ENCODE data around the gene SNX25. TPM values are rescaled to one million over a fixed set of nuclear protein-coding genes. Genes with fewer than 3 reads are reported as not detected.

Gene SNX25
- polyA plus RNA-seq, 1 of the 3 experiments (the other 2 are of a cell fraction), result 8.5 TPM

DNA sequence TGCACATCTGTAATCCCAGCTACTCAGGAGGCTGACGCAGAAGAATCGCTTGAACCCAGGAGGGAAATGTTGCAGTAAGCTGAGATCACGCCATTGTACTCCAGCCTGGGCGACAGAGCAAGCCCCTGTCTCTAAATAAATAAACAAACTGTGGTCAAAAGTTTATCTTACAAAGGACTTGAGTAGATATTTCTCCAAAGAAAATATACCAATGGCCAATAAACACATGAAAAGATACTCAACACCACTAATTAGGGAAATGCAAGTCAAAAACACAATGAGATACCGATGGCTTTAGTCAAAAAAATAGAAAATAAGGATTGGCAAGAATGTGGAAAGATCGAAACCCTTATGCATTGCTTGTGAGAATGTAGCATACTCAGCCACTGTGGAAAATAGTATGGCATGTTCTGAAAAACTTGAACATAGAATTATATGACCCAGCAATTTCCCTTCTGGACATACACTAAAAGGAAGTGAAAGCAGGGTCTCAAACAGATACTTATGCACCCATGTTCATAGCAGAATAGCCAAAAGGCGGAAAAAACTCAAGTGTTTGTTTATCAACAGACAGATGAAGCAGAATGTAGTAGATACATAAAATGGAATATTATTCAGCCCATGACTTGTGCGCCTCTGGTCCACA is 3.6 kb upstream of the SNX25 start:
- no peak overlapping the region for H3K9ac ChIP-seq
- no peaks in the 10 kb centered on the region for H3K9me2 ChIP-seq
- no peak for TF ChIP-seq SIN3A (IDR thresholded peaks at IDR 0.05; ENCODE audit: borderline replicate concordance, low read depth, low read length)
- TF ChIP-seq JUND (IDR thresholded peaks at IDR 0.05), result no peak
- no peak for TF ChIP-seq FOXJ3 (CRISPR knock-in tag; IDR thresholded peaks at IDR 0.05)
- TF ChIP-seq RXRA (IDR thresholded peaks at IDR 0.05; ENCODE audit: borderline replicate concordance, low read depth), result no peak
- TF ChIP-seq RFX5 (IDR thresholded peaks at IDR 0.05; ENCODE audit: low read length), result no peak
- no peak for TF ChIP-seq RCOR1 (IDR thresholded peaks at IDR 0.05; ENCODE audit: low read length)
- TF ChIP-seq SMC3 (IDR thresholded peaks at IDR 0.05; ENCODE audit: low read depth, low read length), result no peak
- no peak for TF ChIP-seq TEAD4 (IDR thresholded peaks at IDR 0.05; ENCODE audit: borderline replicate concordance, insufficient read depth)
- no peak for TF ChIP-seq YY1 (IDR thresholded peaks at IDR 0.05; ENCODE audit: low read depth)
- no peak for TF ChIP-seq MEF2A (IDR thresholded peaks at IDR 0.05; ENCODE audit: borderline replicate concordance, low read depth)
- TF ChIP-seq, protein P1, sequence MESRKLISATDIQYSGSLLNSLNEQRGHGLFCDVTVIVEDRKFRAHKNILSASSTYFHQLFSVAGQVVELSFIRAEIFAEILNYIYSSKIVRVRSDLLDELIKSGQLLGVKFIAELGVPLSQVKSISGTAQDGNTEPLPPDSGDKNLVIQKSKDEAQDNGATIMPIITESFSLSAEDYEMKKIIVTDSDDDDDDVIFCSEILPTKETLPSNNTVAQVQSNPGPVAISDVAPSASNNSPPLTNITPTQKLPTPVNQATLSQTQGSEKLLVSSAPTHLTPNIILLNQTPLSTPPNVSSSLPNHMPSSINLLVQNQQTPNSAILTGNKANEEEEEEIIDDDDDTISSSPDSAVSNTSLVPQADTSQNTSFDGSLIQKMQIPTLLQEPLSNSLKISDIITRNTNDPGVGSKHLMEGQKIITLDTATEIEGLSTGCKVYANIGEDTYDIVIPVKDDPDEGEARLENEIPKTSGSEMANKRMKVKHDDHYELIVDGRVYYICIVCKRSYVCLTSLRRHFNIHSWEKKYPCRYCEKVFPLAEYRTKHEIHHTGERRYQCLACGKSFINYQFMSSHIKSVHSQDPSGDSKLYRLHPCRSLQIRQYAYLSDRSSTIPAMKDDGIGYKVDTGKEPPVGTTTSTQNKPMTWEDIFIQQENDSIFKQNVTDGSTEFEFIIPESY (IDR thresholded peaks at IDR 0.05; ENCODE audit: borderline replicate concordance, low read depth), result no peak
- no peak for TF ChIP-seq ELF1 (IDR thresholded peaks at IDR 0.05)
- no peak for TF ChIP-seq TAF1 (IDR thresholded peaks at IDR 0.05; ENCODE audit: borderline replicate concordance, low read depth, low read length)
- no peak for TF ChIP-seq EZH2phosphoT487 (IDR thresholded peaks at IDR 0.05; ENCODE audit: borderline replicate concordance, low read depth)
- H4K20me1 ChIP-seq (ENCODE audit: insufficient read depth), result no peaks in the 10 kb centered on the region
- 96% methylated on average over 8 of the region's 8 CpGs for WGBS (ENCODE audit: low lambda C conversion rate)
- ChIA-PET CTCF (interaction anchor here (1.7 kb wide), 1 partner anchor 21 kb away, joined by 4 read pairs; no protein-coding TSS in a partner anchor), POLR2A (no interaction called here)
- H3K27ac ChIP-seq (ENCODE audit: low read depth in 2 of 2, low read length in 1 of 2), result no peak overlapping the region
- no peak overlapping the region for H2AFZ ChIP-seq (ENCODE audit: low read depth)
- peaks cover 18% of the 10 kb centered on the region for H3F3A ChIP-seq (replicated peaks; ENCODE audit: insufficient read depth)
- H3K27me3 ChIP-seq (ENCODE audit: insufficient read depth), result no peaks in the 10 kb centered on the region
- H3K4me2 ChIP-seq, result no peak overlapping the region
- H3K4me3 ChIP-seq (ENCODE audit: low read depth in 2 of 2, low read length in 1 of 2), result no peak overlapping the region
- H3K79me2 ChIP-seq (ENCODE audit: insufficient read depth), result peaks cover 52% of the 10 kb centered on the region
- no peak for DNase-seq
- H3K4me1 ChIP-seq (ENCODE audit: control insufficient read depth in 1 of 2, insufficient read depth in 2 of 2, low read depth in 1 of 2, low read length in 1 of 2), result peaks cover 15% of the 10 kb centered on the region in 2 experiments; a peak in 3 of 4 replicates
- no peaks in the 10 kb centered on the region for H3K9me3 ChIP-seq
- no peaks in the 10 kb centered on the region for H3K36me3 ChIP-seq (replicated peaks in 1 of 2; ENCODE audit: control insufficient read depth in 1 of 2, insufficient read depth in 2 of 2, low read length in 1 of 2)

DNA sequence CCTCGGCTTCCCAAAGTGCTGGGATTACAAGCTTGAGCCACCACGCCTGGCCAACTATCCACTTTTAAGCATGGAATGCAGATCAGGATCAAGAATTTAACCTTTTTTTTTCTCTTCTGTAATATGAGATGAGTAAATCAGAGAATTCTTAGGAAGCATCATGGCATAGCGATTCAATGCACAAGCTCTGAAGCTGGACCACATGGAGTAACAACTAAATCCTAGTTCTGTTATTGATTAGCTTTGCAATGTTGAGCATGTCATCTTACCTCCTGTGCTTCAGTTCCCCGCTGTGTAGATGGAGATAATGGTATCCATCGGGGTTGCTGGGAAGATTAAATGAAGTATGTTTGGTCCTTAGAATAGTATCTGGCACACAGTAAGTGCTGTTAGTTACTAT is 1.9 kb upstream of the SNX25 start:
- no peak overlapping the region for H3K9ac ChIP-seq
- no peak overlapping the region for H2AFZ ChIP-seq (ENCODE audit: low read depth)
- no peaks in the 10 kb centered on the region for H3K9me3 ChIP-seq
- 94% methylated on average over 5 of the region's 5 CpGs for WGBS (ENCODE audit: low lambda C conversion rate)
- H3K4me1 ChIP-seq (ENCODE audit: control insufficient read depth in 1 of 2, insufficient read depth in 2 of 2, low read depth in 1 of 2, low read length in 1 of 2), result peaks cover 7 to 14% of the 10 kb centered on the region in 2 experiments; a peak in 3 of 4 replicates
- H3K9me2 ChIP-seq, result no peaks in the 10 kb centered on the region
- ChIA-PET POLR2A (no interaction called here), CTCF (interaction anchor here (0.6 to 2.4 kb wide), 4 partner anchors 21 to 190 kb away, joined by 3 to 13 read pairs (median 4); partner anchors contain the start of genes ANKRD37 and LRP2BP)
- no peaks in the 10 kb centered on the region for H3K27me3 ChIP-seq (ENCODE audit: insufficient read depth)
- H3K27ac ChIP-seq (ENCODE audit: low read depth in 2 of 2, low read length in 1 of 2), result no peak overlapping the region
- peaks cover 11% of the 10 kb centered on the region for H4K20me1 ChIP-seq (ENCODE audit: insufficient read depth)
- H3K36me3 ChIP-seq (replicated peaks in 1 of 2; ENCODE audit: control insufficient read depth in 1 of 2, insufficient read depth in 2 of 2, low read length in 1 of 2), result no peaks in the 10 kb centered on the region
- no peak overlapping the region for H3K4me2 ChIP-seq
- peaks cover 52% of the 10 kb centered on the region for H3K79me2 ChIP-seq (ENCODE audit: insufficient read depth)
- peaks cover 9% of the 10 kb centered on the region for H3F3A ChIP-seq (replicated peaks; ENCODE audit: insufficient read depth)
- no peak for TF ChIP-seq CHD2 (IDR thresholded peaks at IDR 0.05; ENCODE audit: low read length, partially characterized antibody)
- no peak for TF ChIP-seq MXI1 (IDR thresholded peaks at IDR 0.05; ENCODE audit: low read depth, low read length)
- TF ChIP-seq, protein P2, sequence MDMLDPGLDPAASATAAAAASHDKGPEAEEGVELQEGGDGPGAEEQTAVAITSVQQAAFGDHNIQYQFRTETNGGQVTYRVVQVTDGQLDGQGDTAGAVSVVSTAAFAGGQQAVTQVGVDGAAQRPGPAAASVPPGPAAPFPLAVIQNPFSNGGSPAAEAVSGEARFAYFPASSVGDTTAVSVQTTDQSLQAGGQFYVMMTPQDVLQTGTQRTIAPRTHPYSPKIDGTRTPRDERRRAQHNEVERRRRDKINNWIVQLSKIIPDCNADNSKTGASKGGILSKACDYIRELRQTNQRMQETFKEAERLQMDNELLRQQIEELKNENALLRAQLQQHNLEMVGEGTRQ (IDR thresholded peaks at IDR 0.05; ENCODE audit: borderline replicate concordance, low read depth, low read length), result no peak
- TF ChIP-seq TAF1 (IDR thresholded peaks at IDR 0.05; ENCODE audit: borderline replicate concordance, low read depth, low read length), result no peak
- TF ChIP-seq ELF1 (IDR thresholded peaks at IDR 0.05), result no peak
- no peak for TF ChIP-seq POLR2AphosphoS5 (IDR thresholded peaks at IDR 0.05; ENCODE audit: low read depth, low read length)
- TF ChIP-seq, protein P3, sequence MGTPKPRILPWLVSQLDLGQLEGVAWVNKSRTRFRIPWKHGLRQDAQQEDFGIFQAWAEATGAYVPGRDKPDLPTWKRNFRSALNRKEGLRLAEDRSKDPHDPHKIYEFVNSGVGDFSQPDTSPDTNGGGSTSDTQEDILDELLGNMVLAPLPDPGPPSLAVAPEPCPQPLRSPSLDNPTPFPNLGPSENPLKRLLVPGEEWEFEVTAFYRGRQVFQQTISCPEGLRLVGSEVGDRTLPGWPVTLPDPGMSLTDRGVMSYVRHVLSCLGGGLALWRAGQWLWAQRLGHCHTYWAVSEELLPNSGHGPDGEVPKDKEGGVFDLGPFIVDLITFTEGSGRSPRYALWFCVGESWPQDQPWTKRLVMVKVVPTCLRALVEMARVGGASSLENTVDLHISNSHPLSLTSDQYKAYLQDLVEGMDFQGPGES (IDR thresholded peaks at IDR 0.05; ENCODE audit: low read depth, low read length), result no peak
- no peak for TF ChIP-seq FOSL2 (IDR thresholded peaks at IDR 0.05; ENCODE audit: borderline replicate concordance, low read depth)
- TF ChIP-seq FOXM1 (IDR thresholded peaks at IDR 0.05; ENCODE audit: low read depth), result no peak
- TF ChIP-seq, protein P4, sequence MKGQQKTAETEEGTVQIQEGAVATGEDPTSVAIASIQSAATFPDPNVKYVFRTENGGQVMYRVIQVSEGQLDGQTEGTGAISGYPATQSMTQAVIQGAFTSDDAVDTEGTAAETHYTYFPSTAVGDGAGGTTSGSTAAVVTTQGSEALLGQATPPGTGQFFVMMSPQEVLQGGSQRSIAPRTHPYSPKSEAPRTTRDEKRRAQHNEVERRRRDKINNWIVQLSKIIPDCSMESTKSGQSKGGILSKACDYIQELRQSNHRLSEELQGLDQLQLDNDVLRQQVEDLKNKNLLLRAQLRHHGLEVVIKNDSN (IDR thresholded peaks at IDR 0.05; ENCODE audit: borderline replicate concordance, low read depth), result no peak
- no peak overlapping the region for H3K4me3 ChIP-seq (ENCODE audit: low read depth in 2 of 2, low read length in 1 of 2)
- no peak for DNase-seq
